HUDEP-2 (cell line): ENCODE results near the gene SFT2D2.
A peak's percentile ranks its signal among the peaks of the same experiment; 100 is the strongest.

Experiments used
- DNase-seq, 76 experiments: peaks; one replicate each; lab custom pipeline; 2025; ENCODE audit not compliant: unreplicated experiment in 76 of 76; lab: John Stamatoyannopoulos, UW

Gene SFT2D2

DNA sequence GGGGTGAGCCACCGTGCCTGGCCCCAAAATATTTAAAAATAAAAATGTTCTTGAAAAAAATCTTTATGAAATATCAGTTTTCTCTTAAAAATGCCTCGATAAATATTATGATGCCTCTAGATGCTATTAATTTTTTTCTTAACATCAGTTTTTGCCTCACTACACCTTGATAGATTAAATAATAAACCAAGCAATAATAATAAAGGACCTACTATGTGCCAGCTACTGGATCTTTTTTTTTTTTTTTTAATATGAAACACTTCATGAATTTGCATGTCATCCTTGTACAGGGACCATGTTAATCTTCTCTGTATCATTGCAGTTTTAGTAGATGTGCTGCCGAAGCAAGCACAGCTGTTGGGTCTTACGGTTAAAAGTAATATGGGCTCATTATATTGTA, 37.3 kb downstream of the SFT2D2 start:
- no peak for DNase-seq

DNA sequence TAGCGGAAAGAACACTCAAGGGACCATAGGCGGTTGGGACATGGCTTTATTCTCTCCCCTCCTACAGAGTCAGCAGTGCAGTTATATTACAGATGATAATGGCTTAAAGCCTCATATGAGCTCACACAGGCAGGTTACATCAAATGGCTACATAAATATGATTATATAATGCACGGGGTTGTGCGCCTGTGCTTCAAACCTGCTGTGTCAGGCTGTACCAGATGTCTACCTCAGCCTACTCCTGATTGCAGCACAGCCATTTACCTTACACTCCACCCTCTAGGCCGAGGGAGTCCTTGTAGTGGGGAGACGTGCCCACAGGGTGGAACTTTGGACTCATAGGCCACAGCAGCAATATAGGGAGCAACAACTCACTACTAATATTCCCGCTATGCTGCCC, 38.5 kb downstream of the SFT2D2 start:
- DNase-seq, result no peak

DNA sequence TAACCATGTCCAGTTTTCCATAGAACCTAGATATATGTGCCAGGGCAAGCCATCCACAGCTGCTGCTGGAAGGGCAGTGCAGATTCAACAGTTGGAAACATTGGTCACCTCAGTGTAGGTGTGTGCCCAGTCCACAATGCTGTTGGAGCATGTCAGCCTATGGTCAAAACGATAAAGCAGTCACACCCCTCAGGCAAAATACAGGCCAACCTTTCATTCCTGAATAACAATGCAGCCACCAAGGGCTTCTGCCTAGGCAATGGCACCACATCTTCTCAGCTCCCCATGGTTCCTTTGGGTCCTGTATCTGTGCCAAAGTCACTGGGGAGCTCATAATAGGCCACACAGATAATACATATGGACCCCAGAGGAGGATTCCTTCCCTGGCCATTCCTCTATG, 39.8 kb downstream of the SFT2D2 start:
- no peak for DNase-seq

- peak in 71 of 76 experiments; percentile 15 to 81 (median 49) for DNase-seq
These were observed 40.9 kb downstream of the SFT2D2 start for GRCh38 chr1:168266644-168267186.

- DNase-seq, result no peak
These were observed 45.8 kb downstream of the SFT2D2 start for GRCh38 chr1:168271636-168272035.

GRCh38 chr1:168273575-168273974, 47.8 kb downstream of the SFT2D2 start:
- no peak for DNase-seq

GRCh38 chr1:168279253-168279652, 53.4 kb downstream of the SFT2D2 start:
- no peak for DNase-seq

- DNase-seq, result peak in 3 of 76 experiments; percentile 5 to 11 (median 8)
These were observed 54.6 kb downstream of the SFT2D2 start, which contains the start of gene TBX19 for GRCh38 chr1:168280296-168280927. Gene TBX19, plus strand, starts transcription at chr1:168280877. Its CDS starts 214 bp downstream, at chr1:168281091.

- DNase-seq, result peak in 22 of 76 experiments; percentile 4 to 58 (median 29)
These were observed 56.0 kb downstream of the SFT2D2 start for GRCh38 chr1:168281603-168282325.

DNA sequence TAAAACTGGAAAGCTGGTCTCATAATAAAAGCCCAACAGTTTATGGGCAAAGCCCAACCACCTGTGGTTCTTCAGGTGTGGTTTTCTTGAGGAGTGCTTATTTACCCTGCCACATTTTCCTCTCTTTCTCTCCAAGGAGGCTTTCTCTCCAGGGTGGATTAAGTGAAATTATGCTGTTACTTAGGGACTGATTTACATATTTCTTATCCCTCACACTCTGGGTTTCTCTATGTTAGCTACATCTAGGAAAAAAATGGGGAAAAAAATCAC, 59.7 kb downstream of the SFT2D2 start:
- DNase-seq, result no peak

DNA sequence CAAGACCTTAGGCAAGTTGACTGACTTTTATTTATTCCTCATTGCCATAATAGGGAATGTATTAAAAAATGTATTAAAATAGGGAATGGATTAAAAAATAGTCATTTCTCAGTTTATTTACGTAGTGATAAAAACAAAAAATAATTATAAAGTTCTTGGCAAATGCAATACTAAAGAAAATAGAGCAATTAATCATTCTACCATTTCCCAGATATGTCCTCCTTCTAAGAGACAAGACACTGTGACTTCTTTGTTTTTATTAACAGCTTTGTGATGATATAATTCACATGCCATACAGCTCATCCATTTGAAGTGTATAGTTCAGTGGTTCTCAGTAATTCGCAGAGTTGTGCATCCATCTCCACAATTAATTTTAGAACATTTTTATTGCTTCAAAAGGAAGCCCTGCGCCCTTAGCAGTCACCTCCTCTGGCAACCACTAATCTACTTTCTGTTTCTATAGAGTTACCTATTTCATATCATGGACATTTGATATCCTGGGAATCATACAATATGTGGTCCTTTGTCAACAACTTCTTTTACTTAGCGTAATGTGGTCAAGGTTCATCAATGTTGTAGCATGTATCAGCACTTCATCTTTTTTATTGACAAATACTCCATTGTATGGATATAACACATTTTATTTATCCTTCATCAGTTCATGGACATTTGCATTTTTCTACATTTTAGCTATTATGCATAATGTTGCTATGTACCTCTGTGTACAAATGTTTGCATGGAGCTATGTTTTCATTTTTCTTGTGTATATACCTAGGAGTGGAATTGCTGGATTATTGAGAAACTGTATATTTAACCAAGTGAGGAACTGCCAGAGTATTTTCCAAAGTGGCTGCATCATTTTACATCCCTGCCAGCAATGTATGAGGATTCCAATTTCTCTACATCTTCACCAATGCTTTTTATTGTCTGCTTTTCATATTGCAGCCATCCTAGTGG, 60.4 kb downstream of the SFT2D2 start:
- no peak for DNase-seq

DNA sequence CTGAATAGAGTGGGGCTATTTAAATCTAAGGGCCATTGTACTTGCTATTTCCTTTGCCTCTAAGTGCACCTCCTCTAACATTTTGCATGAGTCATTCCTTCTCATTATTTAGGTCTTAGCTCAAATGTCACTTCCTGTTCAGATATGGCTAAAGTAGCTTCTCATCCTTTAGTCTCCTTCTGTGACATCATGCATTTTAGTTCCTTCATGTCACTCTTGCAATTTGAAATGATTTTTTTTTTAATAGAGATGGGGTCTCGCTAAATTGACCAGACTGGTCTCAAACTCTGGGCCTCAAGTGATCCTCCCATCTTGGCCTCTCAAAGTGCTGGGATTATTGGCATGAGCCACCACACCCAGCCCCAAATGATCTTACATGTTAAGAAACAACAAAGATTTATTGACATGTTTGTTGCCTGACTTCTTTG, 61.4 kb downstream of the SFT2D2 start:
- no peak for DNase-seq

- peak in 2 of 76 experiments; percentile 3 to 21 for DNase-seq
These were observed 62.7 kb downstream of the SFT2D2 start for GRCh38 chr1:168288311-168289052.

DNA sequence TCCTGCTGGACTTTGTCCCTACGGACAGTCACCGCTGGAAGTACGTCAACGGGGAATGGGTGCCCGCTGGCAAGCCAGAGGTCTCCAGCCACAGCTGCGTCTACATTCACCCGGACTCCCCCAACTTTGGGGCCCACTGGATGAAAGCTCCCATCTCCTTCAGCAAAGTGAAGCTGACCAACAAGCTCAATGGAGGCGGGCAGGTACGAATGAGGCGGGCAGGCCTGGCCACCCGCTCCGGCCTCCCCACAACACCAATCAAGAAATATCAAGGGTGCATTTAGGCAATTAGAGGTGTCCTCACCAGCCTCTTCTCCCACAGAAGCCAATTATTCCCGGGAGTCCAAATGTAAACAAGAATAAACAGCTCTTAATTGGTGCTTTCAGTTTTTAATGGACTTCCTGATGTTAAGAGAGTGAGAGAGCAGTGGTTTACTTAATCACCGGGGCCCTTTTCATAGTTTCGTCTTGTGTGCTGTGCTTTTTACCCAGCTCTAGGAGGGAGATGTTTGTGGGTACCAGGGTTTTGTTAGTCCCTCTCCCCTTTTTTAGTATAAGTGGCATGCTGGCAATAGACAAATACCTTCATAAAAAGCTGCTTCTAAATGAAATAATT, 65.5 kb downstream of the SFT2D2 start:
- DNase-seq, result no peak

GRCh38 chr1:168293356-168293755, 67.6 kb downstream of the SFT2D2 start:
- DNase-seq, result no peak

GRCh38 chr1:168295411-168296114, 69.8 kb downstream of the SFT2D2 start:
- no peak for DNase-seq

DNA sequence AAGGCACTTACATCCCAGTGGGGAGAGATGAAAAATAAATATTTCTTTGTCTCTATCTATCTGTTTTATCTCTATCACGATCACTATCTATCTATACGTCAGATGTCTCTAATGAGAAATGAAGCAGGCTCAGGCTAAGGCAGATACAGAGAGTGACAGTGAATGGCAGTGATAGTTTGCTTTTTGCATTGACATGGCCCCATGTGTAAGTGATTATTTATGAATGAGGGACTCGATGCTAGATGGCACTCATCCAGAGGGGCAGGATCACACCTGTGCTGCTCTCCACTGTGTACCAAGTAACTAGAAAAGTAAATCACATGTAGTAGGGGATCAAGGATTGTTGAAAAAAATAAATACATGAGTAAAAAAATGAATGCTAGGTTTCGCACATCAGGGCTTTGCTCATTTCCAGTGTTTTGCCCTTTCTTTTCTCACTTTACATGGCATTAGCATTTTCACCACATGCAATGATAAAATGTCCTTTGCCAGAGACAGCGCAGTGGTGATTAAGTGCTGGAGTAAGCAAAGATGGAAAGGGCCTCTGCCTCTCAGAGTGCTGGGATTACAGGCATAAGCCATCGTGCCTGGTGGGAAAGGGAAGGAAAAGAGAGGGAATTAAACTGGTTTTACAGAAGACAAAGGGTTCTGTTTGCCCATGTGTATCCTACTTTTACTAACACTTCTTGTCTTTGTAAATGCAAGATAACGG, 71.4 kb downstream of the SFT2D2 start:
- no peak for DNase-seq

DNA sequence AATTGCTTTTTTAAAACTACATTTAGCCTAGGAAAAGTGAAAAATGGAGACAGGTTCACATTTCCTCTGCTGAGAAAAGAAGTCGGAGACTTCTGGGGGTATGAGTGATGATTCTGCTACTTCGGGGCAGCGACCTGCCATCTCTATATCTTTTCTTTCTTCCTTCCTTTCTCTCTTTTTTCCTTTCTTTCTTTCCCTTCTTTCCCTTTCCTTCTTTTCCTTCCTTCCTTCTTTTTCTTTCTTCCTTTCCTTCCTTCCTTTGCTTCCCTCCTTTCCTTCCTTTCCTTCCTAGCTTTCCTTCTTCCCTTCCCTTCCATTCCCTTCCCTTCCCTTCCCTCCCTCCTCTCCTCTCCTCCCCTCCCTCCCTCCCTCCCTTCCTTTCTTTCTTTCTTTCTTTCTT, 72.6 kb downstream of the SFT2D2 start:
- no peak for DNase-seq

GRCh38 chr1:168300626-168301025, 74.8 kb downstream of the SFT2D2 start:
- DNase-seq, result no peak
